ENCODE data around the gene RNF5. TPM values are rescaled to one million over a fixed set of nuclear protein-coding genes. Genes with fewer than 3 reads are reported as not detected.
"Not testable (repeated sequence)": the region's sequence is repeated elsewhere in the genome, so short reads cannot be mapped to it uniquely, and the experiment has no call there.

RNF5 gene
- total RNA-seq, 1 donor from 2014 or later: 57.3 TPM

GRCh38 chr6:32175322-32175710 lies 2.9 kb upstream of the RNF5 start:
- DNase-seq (ENCODE audit: low spot score): no peak

GRCh38 chr6:32175711-32176475 lies 2.3 kb upstream of the RNF5 start, which contains the start of gene AGPAT1:
TSS of gene AGPAT1 (minus strand) at chr6:32176084. CDS start at chr6:32171496, 4,588 bp downstream.
- DNase-seq (ENCODE audit: low spot score) (peak; percentile 99), ATAC-seq (peak; percentile 74)

More at GRCh38 chr6:32175322-32175710, 2.9 kb upstream of the RNF5 start:
- ATAC-seq: no peak

- no peak for DNase-seq (ENCODE audit: low spot score)
Measured at GRCh38 chr6:32176476-32177182, 1.6 kb upstream of the RNF5 start.

GRCh38 chr6:32177183-32177787 lies 920 bp upstream of the RNF5 start:
- ATAC-seq: peak; percentile 5
- no peak for DNase-seq (ENCODE audit: low spot score)

More at GRCh38 chr6:32176476-32177182, 1.6 kb upstream of the RNF5 start:
- peak; percentile 16 for ATAC-seq

- DNase-seq (ENCODE audit: low spot score): no peak
- no peak for ATAC-seq
Measured at GRCh38 chr6:32178547-32179440, 589 bp downstream of the RNF5 start.

GRCh38 chr6:32179766-32180405 lies 1.7 kb downstream of the RNF5 start:
- no peak for DNase-seq (ENCODE audit: low spot score)
- no peak for ATAC-seq

GRCh38 chr6:32181148-32181702 lies 3.0 kb downstream of the RNF5 start:
- DNase-seq (ENCODE audit: low spot score): no peak

GRCh38 chr6:32181915-32182529 lies 3.8 kb downstream of the RNF5 start:
- ATAC-seq (no peak), DNase-seq (ENCODE audit: low spot score) (no peak)

More at GRCh38 chr6:32181148-32181702, 3.0 kb downstream of the RNF5 start:
- no peak for ATAC-seq

GRCh38 chr6:32182555-32182981 lies 4.4 kb downstream of the RNF5 start:
- no peak for ATAC-seq
- no peak for DNase-seq (ENCODE audit: low spot score)

GRCh38 chr6:32183030-32183429 lies 4.8 kb downstream of the RNF5 start:
- no peak for ATAC-seq
- no peak for DNase-seq (ENCODE audit: low spot score)

GRCh38 chr6:32183483-32184083 lies 5.4 kb downstream of the RNF5 start:
- ATAC-seq (no peak), DNase-seq (ENCODE audit: low spot score) (no peak)

GRCh38 chr6:32184084-32184640 lies 6.0 kb downstream of the RNF5 start, which contains the start of gene AGER:
TSS of gene AGER (minus strand) at chr6:32184253. CDS start at chr6:32184222, 31 bp downstream.
- ATAC-seq: no peak

GRCh38 chr6:32185681-32186131 lies 7.5 kb downstream of the RNF5 start:
- peak; percentile 48 for ATAC-seq
- not testable (repeated sequence) for DNase-seq (ENCODE audit: low spot score)

More at GRCh38 chr6:32184084-32184640, 6.0 kb downstream of the RNF5 start, which contains the start of gene AGER:
- DNase-seq (ENCODE audit: low spot score): no peak

GRCh38 chr6:32186151-32186840 lies 8.1 kb downstream of the RNF5 start:
- DNase-seq (ENCODE audit: low spot score); ATAC-seq: not testable (repeated sequence)

GRCh38 chr6:32187009-32187709 lies 9.0 kb downstream of the RNF5 start:
- no peak for ATAC-seq
- no peak for DNase-seq (ENCODE audit: low spot score)

- not testable (repeated sequence) for ATAC-seq; DNase-seq (ENCODE audit: low spot score)
Measured at GRCh38 chr6:32187725-32188380, 9.6 kb downstream of the RNF5 start.
